HL-60 (cell line): ENCODE results near the gene TLR10.

ENCODE experiments used
- DNase-seq, 2 experiments: peaks; one replicate each; pipeline ENCODE4 v3.0.0-alpha.2; 2010 to 2020; ENCODE audit warnings: low read depth in 1 of 2, low spot score in 1 of 2
- H3K27ac ChIP-seq: fragments of 250-450 bp; sonication (Bioruptor Pico); replicated peaks from 2 replicates; pipeline ENCODE4 v1.5.1; 2020; ENCODE audit warnings: mild to moderate bottlenecking, moderate library complexity
- H3K27me3 ChIP-seq: fragments of 250-450 bp; sonication (Bioruptor Pico); 2 replicates; pipeline ENCODE4 v1.5.1; 2021; ENCODE audit warnings: mild to moderate bottlenecking, moderate library complexity; ENCODE audit not compliant: insufficient read depth, poor library complexity, severe bottlenecking
- H3K4me3 ChIP-seq: replicated peaks from 2 replicates; pipeline ENCODE4 v1.5.1; 2011; ENCODE audit warnings: mild to moderate bottlenecking, control low read depth, low read length; ENCODE audit not compliant: insufficient read depth
- CTCF ChIP-seq: IDR thresholded peaks from one replicate; pipeline ENCODE4 v1.5.1; 2011; ENCODE audit warnings: low read length, control low read depth, inconsistent platforms; ENCODE audit not compliant: insufficient read depth
- GABPA ChIP-seq: IDR thresholded peaks from 2 replicates; pipeline ENCODE4 v1.6.1; 2012; ENCODE audit warnings: low read depth
- POLR2AphosphoS5 ChIP-seq: IDR thresholded peaks from 2 replicates; pipeline ENCODE4 v1.6.1; 2012; ENCODE audit warnings: low read depth
- SPI1 ChIP-seq: IDR thresholded peaks from 2 replicates; pipeline ENCODE4 v1.6.1; 2012; ENCODE audit warnings: low read depth, mild to moderate bottlenecking, borderline replicate concordance
- TF ChIP-seq, protein P1 (sequence below): IDR thresholded peaks from 2 replicates; pipeline ENCODE4 v1.6.1; 2012; ENCODE audit warnings: low read depth; ENCODE audit not compliant: insufficient replicate concordance

TLR10 gene

DNA sequence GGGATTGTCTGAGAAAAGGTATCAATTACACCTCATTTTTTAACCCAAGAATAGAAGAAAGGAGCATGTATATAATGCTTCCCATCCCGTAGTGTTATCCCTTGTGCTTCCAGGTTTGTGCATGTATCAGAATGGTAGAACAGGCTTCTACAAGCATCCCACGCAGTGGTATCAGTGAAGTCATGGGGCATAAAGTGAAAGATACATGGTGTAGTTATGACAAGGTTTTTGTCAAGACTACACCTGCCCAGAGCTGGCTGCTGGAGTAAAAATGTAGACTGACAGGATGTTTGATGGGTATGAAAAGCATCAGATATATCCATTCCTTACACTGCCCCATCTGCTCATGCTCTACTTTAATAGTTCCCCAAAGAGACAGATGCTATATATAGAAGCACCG lies 12.3 kb upstream of the TLR10 start:
- DNase-seq: no peak
- H3K4me3 ChIP-seq: no peak overlapping the region
- TF ChIP-seq, protein P1, sequence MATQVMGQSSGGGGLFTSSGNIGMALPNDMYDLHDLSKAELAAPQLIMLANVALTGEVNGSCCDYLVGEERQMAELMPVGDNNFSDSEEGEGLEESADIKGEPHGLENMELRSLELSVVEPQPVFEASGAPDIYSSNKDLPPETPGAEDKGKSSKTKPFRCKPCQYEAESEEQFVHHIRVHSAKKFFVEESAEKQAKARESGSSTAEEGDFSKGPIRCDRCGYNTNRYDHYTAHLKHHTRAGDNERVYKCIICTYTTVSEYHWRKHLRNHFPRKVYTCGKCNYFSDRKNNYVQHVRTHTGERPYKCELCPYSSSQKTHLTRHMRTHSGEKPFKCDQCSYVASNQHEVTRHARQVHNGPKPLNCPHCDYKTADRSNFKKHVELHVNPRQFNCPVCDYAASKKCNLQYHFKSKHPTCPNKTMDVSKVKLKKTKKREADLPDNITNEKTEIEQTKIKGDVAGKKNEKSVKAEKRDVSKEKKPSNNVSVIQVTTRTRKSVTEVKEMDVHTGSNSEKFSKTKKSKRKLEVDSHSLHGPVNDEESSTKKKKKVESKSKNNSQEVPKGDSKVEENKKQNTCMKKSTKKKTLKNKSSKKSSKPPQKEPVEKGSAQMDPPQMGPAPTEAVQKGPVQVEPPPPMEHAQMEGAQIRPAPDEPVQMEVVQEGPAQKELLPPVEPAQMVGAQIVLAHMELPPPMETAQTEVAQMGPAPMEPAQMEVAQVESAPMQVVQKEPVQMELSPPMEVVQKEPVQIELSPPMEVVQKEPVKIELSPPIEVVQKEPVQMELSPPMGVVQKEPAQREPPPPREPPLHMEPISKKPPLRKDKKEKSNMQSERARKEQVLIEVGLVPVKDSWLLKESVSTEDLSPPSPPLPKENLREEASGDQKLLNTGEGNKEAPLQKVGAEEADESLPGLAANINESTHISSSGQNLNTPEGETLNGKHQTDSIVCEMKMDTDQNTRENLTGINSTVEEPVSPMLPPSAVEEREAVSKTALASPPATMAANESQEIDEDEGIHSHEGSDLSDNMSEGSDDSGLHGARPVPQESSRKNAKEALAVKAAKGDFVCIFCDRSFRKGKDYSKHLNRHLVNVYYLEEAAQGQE: no peak
- TF ChIP-seq POLR2AphosphoS5: no peak
- no peak for TF ChIP-seq GABPA
- TF ChIP-seq CTCF: no peak
- no peak for TF ChIP-seq SPI1
- no peaks in the 10 kb centered on the region for H3K27me3 ChIP-seq
- no peak overlapping the region for H3K27ac ChIP-seq

GRCh38 chr4:38794051-38794450 lies 11.3 kb upstream of the TLR10 start:
- Histone ChIP-seq H3K27me3 (no peaks in the 10 kb centered on the region), H3K4me3 (no peak overlapping the region), H3K27ac (no peak overlapping the region)
- no peak for DNase-seq
- TF ChIP-seq CTCF (no peak), SPI1 (no peak), GABPA (no peak), POLR2AphosphoS5 (no peak)
- TF ChIP-seq, protein P1: no peak

GRCh38 chr4:38791010-38791409 lies 8.2 kb upstream of the TLR10 start:
- DNase-seq: peak; percentile 31 to 63
- TF ChIP-seq, protein P1: no peak
- peak; percentile 42; the same call in 1 of the 2 replicates for TF ChIP-seq SPI1

DNA sequence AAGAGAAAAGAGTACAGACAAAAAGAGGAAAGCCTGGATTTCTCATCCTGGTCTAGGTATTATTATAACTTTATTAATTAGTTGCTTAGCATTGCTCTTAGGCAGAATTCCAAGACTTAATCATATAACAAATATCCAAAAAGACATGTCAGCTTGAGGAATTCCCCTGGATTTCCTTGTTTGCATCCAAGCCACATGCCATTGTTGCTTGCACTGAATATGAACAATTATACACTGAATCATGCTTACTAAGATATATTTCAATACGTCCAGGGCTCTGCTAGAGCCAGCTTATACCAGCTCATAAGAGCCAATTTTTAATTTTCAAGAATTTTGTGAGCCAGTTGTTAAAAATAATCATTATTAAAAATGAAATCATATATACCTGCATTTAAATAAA lies 5.5 kb upstream of the TLR10 start:
- H3K27me3 ChIP-seq: no peaks in the 10 kb centered on the region
- no peak for TF ChIP-seq CTCF
- TF ChIP-seq, protein P1: no peak
- TF ChIP-seq GABPA: no peak
- no peak for TF ChIP-seq POLR2AphosphoS5
- no peak for TF ChIP-seq SPI1
- no peak overlapping the region for H3K27ac ChIP-seq
- H3K4me3 ChIP-seq: no peak overlapping the region
- DNase-seq: no peak

More at GRCh38 chr4:38791010-38791409, 8.2 kb upstream of the TLR10 start:
- Histone ChIP-seq H3K27me3 (no peaks in the 10 kb centered on the region), H3K27ac (peak overlapping the region; percentile 45), H3K4me3 (no peak overlapping the region)
